Measurements from ENCODE around the gene RFC3.

DNA sequence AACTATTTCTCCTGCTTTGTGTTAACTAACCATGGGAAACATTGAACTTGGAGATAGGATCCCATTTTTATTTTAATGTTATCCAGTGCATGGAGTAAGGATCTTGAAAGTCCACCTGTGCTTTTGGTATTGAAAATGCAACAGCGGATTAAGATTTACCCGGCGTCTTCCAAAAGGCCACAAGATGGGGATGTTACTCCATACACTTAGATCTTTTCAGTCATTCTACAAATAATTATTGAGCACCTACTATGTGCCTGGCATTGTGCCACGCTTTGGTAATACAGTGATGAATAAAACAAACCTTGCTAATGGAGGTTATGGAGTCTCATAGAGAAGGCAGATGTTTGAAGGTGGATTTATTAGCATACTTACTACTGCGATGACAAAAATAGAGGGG lies 56.9 kb downstream of the RFC3 start:
- TF ChIP-seq, protein P1, sequence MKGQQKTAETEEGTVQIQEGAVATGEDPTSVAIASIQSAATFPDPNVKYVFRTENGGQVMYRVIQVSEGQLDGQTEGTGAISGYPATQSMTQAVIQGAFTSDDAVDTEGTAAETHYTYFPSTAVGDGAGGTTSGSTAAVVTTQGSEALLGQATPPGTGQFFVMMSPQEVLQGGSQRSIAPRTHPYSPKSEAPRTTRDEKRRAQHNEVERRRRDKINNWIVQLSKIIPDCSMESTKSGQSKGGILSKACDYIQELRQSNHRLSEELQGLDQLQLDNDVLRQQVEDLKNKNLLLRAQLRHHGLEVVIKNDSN (IDR thresholded peaks at IDR 0.05; ENCODE audit: borderline replicate concordance, low read depth) = no peak
- TF ChIP-seq, protein P2, sequence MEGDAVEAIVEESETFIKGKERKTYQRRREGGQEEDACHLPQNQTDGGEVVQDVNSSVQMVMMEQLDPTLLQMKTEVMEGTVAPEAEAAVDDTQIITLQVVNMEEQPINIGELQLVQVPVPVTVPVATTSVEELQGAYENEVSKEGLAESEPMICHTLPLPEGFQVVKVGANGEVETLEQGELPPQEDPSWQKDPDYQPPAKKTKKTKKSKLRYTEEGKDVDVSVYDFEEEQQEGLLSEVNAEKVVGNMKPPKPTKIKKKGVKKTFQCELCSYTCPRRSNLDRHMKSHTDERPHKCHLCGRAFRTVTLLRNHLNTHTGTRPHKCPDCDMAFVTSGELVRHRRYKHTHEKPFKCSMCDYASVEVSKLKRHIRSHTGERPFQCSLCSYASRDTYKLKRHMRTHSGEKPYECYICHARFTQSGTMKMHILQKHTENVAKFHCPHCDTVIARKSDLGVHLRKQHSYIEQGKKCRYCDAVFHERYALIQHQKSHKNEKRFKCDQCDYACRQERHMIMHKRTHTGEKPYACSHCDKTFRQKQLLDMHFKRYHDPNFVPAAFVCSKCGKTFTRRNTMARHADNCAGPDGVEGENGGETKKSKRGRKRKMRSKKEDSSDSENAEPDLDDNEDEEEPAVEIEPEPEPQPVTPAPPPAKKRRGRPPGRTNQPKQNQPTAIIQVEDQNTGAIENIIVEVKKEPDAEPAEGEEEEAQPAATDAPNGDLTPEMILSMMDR (IDR thresholded peaks at IDR 0.05) = peak; percentile 55
- TF ChIP-seq SIN3A (IDR thresholded peaks at IDR 0.05; ENCODE audit: borderline replicate concordance, low read depth, low read length) (no peak), SMC3 (IDR thresholded peaks at IDR 0.05; ENCODE audit: low read depth, low read length) (peak; percentile 11; the same call in 1 of the 2 replicates), POLR2AphosphoS5 (IDR thresholded peaks at IDR 0.05; ENCODE audit: low read depth, low read length) (no peak), TEAD4 (IDR thresholded peaks at IDR 0.05; ENCODE audit: borderline replicate concordance, insufficient read depth) (no peak)
- TF ChIP-seq, protein P3, sequence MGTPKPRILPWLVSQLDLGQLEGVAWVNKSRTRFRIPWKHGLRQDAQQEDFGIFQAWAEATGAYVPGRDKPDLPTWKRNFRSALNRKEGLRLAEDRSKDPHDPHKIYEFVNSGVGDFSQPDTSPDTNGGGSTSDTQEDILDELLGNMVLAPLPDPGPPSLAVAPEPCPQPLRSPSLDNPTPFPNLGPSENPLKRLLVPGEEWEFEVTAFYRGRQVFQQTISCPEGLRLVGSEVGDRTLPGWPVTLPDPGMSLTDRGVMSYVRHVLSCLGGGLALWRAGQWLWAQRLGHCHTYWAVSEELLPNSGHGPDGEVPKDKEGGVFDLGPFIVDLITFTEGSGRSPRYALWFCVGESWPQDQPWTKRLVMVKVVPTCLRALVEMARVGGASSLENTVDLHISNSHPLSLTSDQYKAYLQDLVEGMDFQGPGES (IDR thresholded peaks at IDR 0.05; ENCODE audit: low read depth, low read length) = no peak
- TF ChIP-seq, protein P4, sequence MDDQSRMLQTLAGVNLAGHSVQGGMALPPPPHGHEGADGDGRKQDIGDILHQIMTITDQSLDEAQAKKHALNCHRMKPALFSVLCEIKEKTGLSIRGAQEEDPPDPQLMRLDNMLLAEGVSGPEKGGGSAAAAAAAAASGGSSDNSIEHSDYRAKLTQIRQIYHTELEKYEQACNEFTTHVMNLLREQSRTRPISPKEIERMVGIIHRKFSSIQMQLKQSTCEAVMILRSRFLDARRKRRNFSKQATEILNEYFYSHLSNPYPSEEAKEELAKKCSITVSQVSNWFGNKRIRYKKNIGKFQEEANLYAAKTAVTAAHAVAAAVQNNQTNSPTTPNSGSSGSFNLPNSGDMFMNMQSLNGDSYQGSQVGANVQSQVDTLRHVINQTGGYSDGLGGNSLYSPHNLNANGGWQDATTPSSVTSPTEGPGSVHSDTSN (IDR thresholded peaks at IDR 0.05) = no peak

All from SK-N-SH (cell line).